Suprapubic skin (tissue), 3 donors: ENCODE results near the gene CENPX.

Source experiments
- CTCF ChIP-seq, 2 donors: fragments of 200-600 bp in 1 of 2; fragments of 450-650 bp in 1 of 2; sonication (generic) in 1 of 2; IDR thresholded peaks; one replicate each; pipeline ENCODE4 v1.5.1; 2016 to 2019; ENCODE audit warnings: antibody characterized with exemption in 2 of 2, mild to moderate bottlenecking in 1 of 2, moderate library complexity in 1 of 2
- POLR2A ChIP-seq, 2 donors: fragments of 450-650 bp; IDR thresholded peaks; one replicate each; pipeline ENCODE4 v1.6.1; 2017; ENCODE audit warnings: antibody characterized with exemption in 2 of 2, mild to moderate bottlenecking in 2 of 2, moderate library complexity in 2 of 2

DNA sequence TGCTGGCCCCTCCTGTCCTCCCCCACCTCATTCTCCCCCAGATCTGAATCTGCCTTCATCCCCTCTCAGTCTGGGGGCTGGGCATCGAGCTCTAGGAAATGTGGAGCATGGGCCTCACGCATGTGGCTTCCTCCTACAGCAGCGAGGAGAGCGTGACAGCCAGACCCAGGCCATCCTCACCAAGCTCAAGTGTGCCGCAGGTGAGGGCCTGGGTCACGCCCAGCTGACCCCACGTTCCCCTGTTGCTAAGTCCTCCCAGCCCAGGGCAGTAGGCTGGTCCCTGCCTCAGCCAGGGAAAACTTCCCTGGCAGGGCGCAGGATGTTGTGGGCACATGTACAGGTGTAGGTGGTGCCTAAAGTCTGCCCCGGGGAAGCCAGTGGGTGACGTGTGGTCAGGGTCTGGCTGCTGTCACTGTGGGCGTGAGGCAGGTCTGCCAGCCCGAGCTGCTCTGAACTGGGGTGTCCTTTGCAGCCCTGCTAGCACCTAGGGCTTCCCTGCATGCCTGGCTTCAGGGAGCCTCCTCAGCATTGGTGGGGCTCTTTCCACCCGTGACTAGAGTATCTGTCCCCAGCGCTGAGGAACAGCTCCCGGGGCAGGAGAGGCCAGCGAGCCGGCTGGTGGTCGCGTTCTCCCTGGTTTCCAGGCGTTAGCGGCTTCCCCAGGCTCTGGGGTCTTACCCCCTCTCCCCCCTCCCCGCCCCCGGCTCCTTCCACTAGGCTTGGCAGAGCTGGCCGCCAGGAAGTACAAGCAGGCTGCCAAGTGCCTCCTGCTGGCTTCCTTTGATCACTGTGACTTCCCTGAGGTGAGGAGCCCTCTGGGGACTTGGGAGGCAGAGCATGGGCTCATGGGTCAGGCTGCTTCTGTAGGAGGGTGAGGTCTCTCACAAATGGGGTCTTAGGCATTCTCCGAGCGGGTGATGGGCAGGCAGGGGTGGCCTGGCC lies 32.6 kb upstream of the CENPX start:
- TF ChIP-seq CTCF (IDR thresholded peaks at IDR 0.05) (no peak), POLR2A (IDR thresholded peaks at IDR 0.05) (no peak)
